A673 (cell line): ENCODE measurements around the gene CES5A. TPM values are rescaled to one million over a fixed set of nuclear protein-coding genes. Genes with fewer than 3 reads are reported as not detected.

ENCODE experiments used
- BruUV-seq: library from RNA; stranded (reverse); fragments of 400-500 nt; replicated peaks from 2 replicates; lab custom pipeline; 2021; lab: Mats Ljungman, UMichigan
- CTCF ChIA-PET: fragments of 300-600 bp; sonication (Branson Sonifier 250); formaldehyde crosslinking; loops from one replicate; lab custom pipeline; 2022; ENCODE audit warnings: antibody characterized with exemption; lab: Charles Lee
- POLR2A ChIA-PET: fragments of 300-600 bp; sonication (Branson Sonifier 250); formaldehyde crosslinking; loops from one replicate; lab custom pipeline; 2022; ENCODE audit warnings: antibody characterized with exemption; ENCODE audit not compliant: low non-redundant PET; lab: Charles Lee
- DNase-seq: peaks from one replicate; pipeline ENCODE4 v3.0.0-alpha.2; 2015; ENCODE audit warnings: low spot score
- H3K27ac ChIP-seq: fragments of 200-600 bp; sonication (generic); 2 replicates; pipeline ENCODE4 v1.5.1; 2016; ENCODE audit warnings: mixed run types, low read depth, mild to moderate bottlenecking, mixed read lengths, antibody characterized with exemption, low read length; ENCODE audit not compliant: poor library complexity, severe bottlenecking
- H3K27me3 ChIP-seq: fragments of 200-600 bp; sonication (generic); replicated peaks from 2 replicates; pipeline ENCODE4 v1.6.1; 2017; ENCODE audit warnings: mixed run types, low read depth, mild to moderate bottlenecking, mixed read lengths, antibody characterized with exemption, low read length; ENCODE audit not compliant: insufficient read depth, poor library complexity
- H3K36me3 ChIP-seq: fragments of 200-600 bp; sonication (generic); 2 replicates; pipeline ENCODE4 v1.6.1; 2016; ENCODE audit warnings: mixed run types, mild to moderate bottlenecking, mixed read lengths, antibody characterized with exemption, low read length; ENCODE audit not compliant: insufficient read depth, poor library complexity, severe bottlenecking
- H3K4me1 ChIP-seq: fragments of 200-600 bp; sonication (generic); 2 replicates; pipeline ENCODE4 v1.6.1; 2017; ENCODE audit warnings: mixed run types, mild to moderate bottlenecking, mixed read lengths, antibody characterized with exemption, low read length; ENCODE audit not compliant: insufficient read depth, poor library complexity, severe bottlenecking
- H3K4me3 ChIP-seq: fragments of 200-600 bp; sonication (generic); 2 replicates; pipeline ENCODE4 v1.5.1; 2016; ENCODE audit warnings: low read depth, mixed run types, mild to moderate bottlenecking, mixed read lengths, low read length; ENCODE audit not compliant: poor library complexity, severe bottlenecking
- H3K9me3 ChIP-seq: fragments of 200-600 bp; sonication (generic); 2 replicates; pipeline ENCODE4 v1.6.1; 2016; ENCODE audit warnings: mixed run types, low read depth, mild to moderate bottlenecking, mixed read lengths, antibody characterized with exemption, low read length; ENCODE audit not compliant: poor library complexity, severe bottlenecking
- CTCF ChIP-seq: fragments of 300-800, 200-600 bp; sonication (generic); conservative IDR thresholded peaks from 2 replicates; pipeline ENCODE4 v1.5.1; 2017; ENCODE audit warnings: low read depth, mild to moderate bottlenecking, antibody characterized with exemption, low read length, moderate library complexity, mixed read lengths
- EZH2 ChIP-seq: fragments of 200-600 bp; sonication (generic); IDR thresholded peaks from 2 replicates; pipeline ENCODE4 v1.6.1; 2017; ENCODE audit warnings: borderline replicate concordance, low read depth, mild to moderate bottlenecking, mixed read lengths, antibody characterized with exemption, low read length; ENCODE audit not compliant: poor library complexity, severe bottlenecking
- intact Hi-C: fragments of 100-400 bp; cut with micrococcal nuclease; formaldehyde crosslinking; loops from one replicate; pipeline ENCODE4 v1.10.0; 2022; ENCODE audit not compliant: unreplicated experiment
- total RNA-seq: library from RNA; stranded (reverse); gene quantifications from 2 replicates; pipeline ENCODE4 v1.2.3, GENCODE V29; 2021

Gene CES5A
- total RNA-seq, 1 experiment from 2014 or later, result not detected

DNA sequence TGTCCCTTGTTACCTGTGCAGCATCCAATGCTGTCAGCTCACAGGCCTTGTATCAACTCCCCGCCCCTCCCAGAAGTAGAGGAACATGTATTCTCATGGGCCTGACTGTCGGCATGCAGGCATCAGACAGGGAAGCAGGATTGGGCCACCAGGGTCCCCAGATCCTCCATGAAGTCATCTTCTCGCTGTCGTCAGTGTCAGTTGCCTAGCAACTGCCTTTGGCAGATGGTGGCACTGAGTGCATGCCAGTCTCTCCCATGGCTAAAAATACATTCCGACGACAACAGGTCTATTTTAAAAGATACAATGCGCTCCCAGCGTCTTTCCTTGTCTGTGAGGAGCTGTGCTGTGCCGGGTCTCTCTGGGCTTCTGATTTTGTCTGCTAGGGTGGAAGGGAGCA lies 36.8 kb upstream of the CES5A start:
- intact Hi-C loops, result no loop called here
- CTCF ChIA-PET, result no interaction called here
- Histone ChIP-seq H3K27me3 (peaks cover 12% of the 10 kb centered on the region), H3K4me3 (no peak overlapping the region), H3K27ac (no peak overlapping the region), H3K36me3 (no peaks in the 10 kb centered on the region), H3K9me3 (no peaks in the 10 kb centered on the region), H3K4me1 (no peaks in the 10 kb centered on the region)
- TF ChIP-seq CTCF (no peak), EZH2 (no peak)
- no peak for DNase-seq
- no TSS peak for BruUV-seq
- POLR2A ChIA-PET, result no interaction called here

DNA sequence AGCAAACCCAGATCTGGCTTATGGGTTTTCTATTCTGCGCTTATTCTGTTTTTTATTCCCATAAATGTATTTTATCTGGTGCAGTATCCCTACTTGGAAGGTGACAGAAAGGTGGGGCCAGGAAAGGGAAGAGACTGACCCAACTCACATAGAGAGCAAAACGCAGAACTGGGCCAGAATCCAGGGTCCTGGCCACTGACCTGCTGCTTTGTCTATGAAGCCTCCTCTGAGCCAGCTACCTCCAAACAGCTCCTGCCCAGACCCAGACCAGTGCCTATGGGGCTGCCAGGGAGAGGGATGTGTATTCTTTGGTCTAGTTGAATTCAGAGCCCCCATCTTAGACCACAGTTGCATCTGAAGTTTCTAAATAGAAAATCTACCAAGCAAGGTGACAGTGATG lies 36.4 kb upstream of the CES5A start:
- H3K9me3 ChIP-seq, result no peaks in the 10 kb centered on the region
- peaks cover 17% of the 10 kb centered on the region for H3K27me3 ChIP-seq
- no TSS peak for BruUV-seq
- intact Hi-C loops, result no loop called here
- POLR2A ChIA-PET, result no interaction called here
- no peak overlapping the region for H3K27ac ChIP-seq
- no peak for TF ChIP-seq EZH2
- no peak overlapping the region for H3K4me3 ChIP-seq
- no peak for DNase-seq
- H3K36me3 ChIP-seq, result no peaks in the 10 kb centered on the region
- H3K4me1 ChIP-seq, result no peaks in the 10 kb centered on the region
- CTCF ChIA-PET, result no interaction called here

- no TSS peak for BruUV-seq
- Histone ChIP-seq H3K36me3 (no peaks in the 10 kb centered on the region), H3K4me3 (no peak overlapping the region), H3K4me1 (no peaks in the 10 kb centered on the region), H3K27ac (no peak overlapping the region), H3K27me3 (peaks cover 32% of the 10 kb centered on the region), H3K9me3 (no peaks in the 10 kb centered on the region)
- POLR2A ChIA-PET, result no interaction called here
- intact Hi-C loops, result no loop called here
- CTCF ChIA-PET, result no interaction called here
- no peak for DNase-seq
- TF ChIP-seq EZH2, result no peak
- TF ChIP-seq CTCF, result no peak
These were observed 34.7 kb upstream of the CES5A start for GRCh38 chr16:55909876-55910275.

- DNase-seq, result no peak
- H3K27ac ChIP-seq, result no peak overlapping the region
- no peaks in the 10 kb centered on the region for H3K36me3 ChIP-seq
- BruUV-seq, result no TSS peak
- CTCF ChIA-PET, result no interaction called here
- peaks cover 39% of the 10 kb centered on the region for H3K27me3 ChIP-seq
- no peaks in the 10 kb centered on the region for H3K4me1 ChIP-seq
- intact Hi-C loops, result no loop called here
- no peak for TF ChIP-seq EZH2
- no peak for TF ChIP-seq CTCF
- POLR2A ChIA-PET, result no interaction called here
- H3K9me3 ChIP-seq, result no peaks in the 10 kb centered on the region
- H3K4me3 ChIP-seq, result no peak overlapping the region
These were observed 33.5 kb upstream of the CES5A start for GRCh38 chr16:55908641-55909040.
